Mesendoderm (in vitro differentiated cells): ENCODE results near the gene SLAMF7.

Source experiments
- DNase-seq: peaks from one replicate; pipeline ENCODE4 v3.0.0; 2013
- H2AK5ac ChIP-seq: 2 replicates; pipeline ENCODE4 v1.6.1; 2013; ENCODE audit warnings: low read length, inconsistent platforms
- H2BK120ac ChIP-seq: 2 replicates; pipeline ENCODE4 v1.6.1; 2013; ENCODE audit warnings: low read depth, mild to moderate bottlenecking, low read length, moderate library complexity, mixed read lengths
- H2BK15ac ChIP-seq: replicated peaks from 2 replicates; pipeline ENCODE4 v1.6.1; 2013; ENCODE audit warnings: low read depth, mild to moderate bottlenecking, moderate library complexity
- H2BK5ac ChIP-seq: 2 replicates; pipeline ENCODE4 v1.6.1; 2013; ENCODE audit warnings: low read length, inconsistent platforms
- H3K18ac ChIP-seq: 2 replicates; pipeline ENCODE4 v1.6.1; 2013; ENCODE audit warnings: mild to moderate bottlenecking, low read length, mixed read lengths
- H3K23ac ChIP-seq: one replicate; pipeline ENCODE4 v1.6.1; 2013; ENCODE audit warnings: low read length
- H3K27ac ChIP-seq: 2 replicates; pipeline ENCODE4 v1.5.1; 2013; ENCODE audit warnings: low read depth, mild to moderate bottlenecking, inconsistent platforms, low read length, moderate library complexity
- H3K27me3 ChIP-seq: 2 replicates; pipeline ENCODE4 v1.6.1; 2013; ENCODE audit warnings: low read length, control low read depth, mild to moderate bottlenecking, inconsistent platforms; ENCODE audit not compliant: insufficient read depth, poor library complexity
- H3K36me3 ChIP-seq: 2 replicates; pipeline ENCODE4 v1.6.1; 2013; ENCODE audit warnings: low read length, inconsistent platforms; ENCODE audit not compliant: control insufficient read depth, insufficient read depth
- H3K4ac ChIP-seq: one replicate; pipeline ENCODE4 v1.6.1; 2013; ENCODE audit warnings: low read depth, mild to moderate bottlenecking, low read length, moderate library complexity
- H3K4me1 ChIP-seq: 2 replicates; pipeline ENCODE4 v1.6.1; 2013; ENCODE audit warnings: low read depth, low read length, inconsistent platforms; ENCODE audit not compliant: control insufficient read depth
- H3K4me2 ChIP-seq: 2 replicates; pipeline ENCODE4 v1.6.1; 2013; ENCODE audit warnings: low read length
- H3K4me3 ChIP-seq: 2 replicates; pipeline ENCODE4 v1.5.1; 2013; ENCODE audit warnings: mild to moderate bottlenecking, low read length
- H3K56ac ChIP-seq: one replicate; pipeline ENCODE4 v1.6.1; 2013; ENCODE audit warnings: low read length
- H3K79me1 ChIP-seq: 2 replicates; pipeline ENCODE4 v1.6.1; 2013; ENCODE audit warnings: low read length, inconsistent platforms
- H3K79me2 ChIP-seq: 2 replicates; pipeline ENCODE4 v1.6.1; 2013; ENCODE audit warnings: mild to moderate bottlenecking, low read length; ENCODE audit not compliant: control insufficient read depth, insufficient read depth
- H3K9ac ChIP-seq: 2 replicates; pipeline ENCODE4 v1.6.1; 2013; ENCODE audit warnings: low read length, inconsistent platforms
- H4K5ac ChIP-seq: one replicate; pipeline ENCODE4 v1.6.1; 2013; ENCODE audit warnings: low read length
- H4K8ac ChIP-seq: one replicate; pipeline ENCODE4 v1.6.1; 2013; ENCODE audit warnings: low read depth, mild to moderate bottlenecking, control low read depth, low read length, moderate library complexity
- WGBS: extraction: QIAGEN DNeasy Blood & Tissue Kit; methylation state at CpG from one replicate; pipeline ENCODE4 v1.1.7; 2013; ENCODE audit warnings: low lambda C conversion rate, missing lambda C conversion rate; ENCODE audit not compliant: insufficient coverage; ENCODE audit errors: extremely low coverage; 5-methylcytosine and 5-hydroxymethylcytosine counted together

SLAMF7 gene

GRCh38 chr1:160722726-160723125 is 16.3 kb upstream of the SLAMF7 start:
- Histone ChIP-seq H3K4me2 (no peak overlapping the region), H3K4me3 (no peak overlapping the region), H3K79me1 (no peaks in the 10 kb centered on the region), H2BK120ac (no peak overlapping the region), H3K23ac (no peak overlapping the region), H3K4ac (no peak overlapping the region), H3K18ac (no peak overlapping the region), H3K4me1 (peaks cover 5% of the 10 kb centered on the region), H2AK5ac (no peak overlapping the region), H3K79me2 (no peaks in the 10 kb centered on the region), H4K8ac (no peak overlapping the region), H3K27ac (no peak overlapping the region), H2BK5ac (no peak overlapping the region), H3K27me3 (no peaks in the 10 kb centered on the region), H4K5ac (no peak overlapping the region), H2BK15ac (no peak overlapping the region), H3K56ac (no peak overlapping the region), H3K36me3 (no peaks in the 10 kb centered on the region), H3K9ac (no peak overlapping the region)
- no peak for DNase-seq
- WGBS: no CpG with 5 or more reads among the region's 10 CpGs

GRCh38 chr1:160723332-160723731 is 15.7 kb upstream of the SLAMF7 start:
- Histone ChIP-seq H3K4me2 (no peak overlapping the region), H3K18ac (peak overlapping the region; percentile 69), H3K9ac (no peak overlapping the region), H3K4me3 (no peak overlapping the region), H3K23ac (no peak overlapping the region), H3K56ac (no peak overlapping the region), H2BK15ac (peak overlapping the region; percentile 92), H3K4ac (no peak overlapping the region), H3K36me3 (no peaks in the 10 kb centered on the region), H4K8ac (no peak overlapping the region), H4K5ac (no peak overlapping the region), H2AK5ac (no peak overlapping the region), H3K27me3 (no peaks in the 10 kb centered on the region), H3K79me1 (no peaks in the 10 kb centered on the region), H2BK120ac (peak overlapping the region; percentile 32), H3K79me2 (no peaks in the 10 kb centered on the region), H2BK5ac (no peak overlapping the region), H3K4me1 (peaks cover 5% of the 10 kb centered on the region), H3K27ac (no peak overlapping the region)
- DNase-seq: no peak
- no CpG with 5 or more reads among the region's 2 CpGs for WGBS

GRCh38 chr1:160724465-160725242 is 14.4 kb upstream of the SLAMF7 start:
- Histone ChIP-seq H3K4me2 (no peak overlapping the region), H4K5ac (no peak overlapping the region), H3K56ac (peak overlapping the region; percentile 26), H4K8ac (no peak overlapping the region), H3K4ac (no peak overlapping the region), H3K4me3 (no peak overlapping the region), H3K27ac (no peak overlapping the region), H3K9ac (no peak overlapping the region), H3K23ac (no peak overlapping the region), H3K79me2 (no peaks in the 10 kb centered on the region), H2AK5ac (no peak overlapping the region), H3K79me1 (no peaks in the 10 kb centered on the region), H2BK15ac (no peak overlapping the region), H3K27me3 (no peaks in the 10 kb centered on the region), H2BK5ac (no peak overlapping the region), H3K36me3 (no peaks in the 10 kb centered on the region), H3K18ac (no peak overlapping the region), H2BK120ac (no peak overlapping the region), H3K4me1 (peaks cover 5% of the 10 kb centered on the region)
- peak; percentile 41 for DNase-seq
- no CpG with 5 or more reads among the region's 11 CpGs for WGBS

DNA sequence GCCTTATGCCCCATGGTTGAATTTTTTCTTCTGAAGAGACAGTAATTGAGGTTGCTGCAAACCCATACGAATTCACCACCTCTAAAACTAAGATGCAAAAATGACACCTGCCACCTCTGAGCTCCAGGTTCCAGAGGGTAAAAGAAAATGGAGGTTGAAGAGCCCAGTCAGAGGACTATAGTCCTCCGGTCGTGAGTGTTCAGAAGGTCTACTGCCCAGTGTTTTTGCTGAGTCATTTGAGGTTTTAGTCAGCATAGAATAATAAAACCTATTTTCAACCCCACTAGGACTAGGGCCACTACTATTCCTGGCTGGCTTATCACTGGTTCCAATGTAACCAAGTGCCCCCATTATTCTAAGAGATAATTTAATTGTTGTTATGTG is 12.9 kb upstream of the SLAMF7 start:
- H2BK15ac ChIP-seq: no peak overlapping the region
- H3K27me3 ChIP-seq: no peaks in the 10 kb centered on the region
- no peak overlapping the region for H3K4me3 ChIP-seq
- peak overlapping the region; percentile 85 for H3K18ac ChIP-seq
- H3K79me2 ChIP-seq: no peaks in the 10 kb centered on the region
- no peak for DNase-seq
- peaks cover 5% of the 10 kb centered on the region for H3K4me1 ChIP-seq
- no CpG with 5 or more reads among the region's 3 CpGs for WGBS
- peak overlapping the region; percentile 13 for H2BK5ac ChIP-seq
- no peak overlapping the region for H4K5ac ChIP-seq
- no peaks in the 10 kb centered on the region for H3K79me1 ChIP-seq
- H3K4me2 ChIP-seq: no peak overlapping the region
- no peak overlapping the region for H4K8ac ChIP-seq
- no peak overlapping the region for H3K23ac ChIP-seq
- H3K27ac ChIP-seq: peak overlapping the region; percentile 50
- peak overlapping the region; percentile 82 for H2BK120ac ChIP-seq
- H3K4ac ChIP-seq: peak overlapping the region; percentile 88
- H3K56ac ChIP-seq: peak overlapping the region; percentile 58
- H2AK5ac ChIP-seq: no peak overlapping the region
- H3K36me3 ChIP-seq: no peaks in the 10 kb centered on the region
- H3K9ac ChIP-seq: no peak overlapping the region

DNA sequence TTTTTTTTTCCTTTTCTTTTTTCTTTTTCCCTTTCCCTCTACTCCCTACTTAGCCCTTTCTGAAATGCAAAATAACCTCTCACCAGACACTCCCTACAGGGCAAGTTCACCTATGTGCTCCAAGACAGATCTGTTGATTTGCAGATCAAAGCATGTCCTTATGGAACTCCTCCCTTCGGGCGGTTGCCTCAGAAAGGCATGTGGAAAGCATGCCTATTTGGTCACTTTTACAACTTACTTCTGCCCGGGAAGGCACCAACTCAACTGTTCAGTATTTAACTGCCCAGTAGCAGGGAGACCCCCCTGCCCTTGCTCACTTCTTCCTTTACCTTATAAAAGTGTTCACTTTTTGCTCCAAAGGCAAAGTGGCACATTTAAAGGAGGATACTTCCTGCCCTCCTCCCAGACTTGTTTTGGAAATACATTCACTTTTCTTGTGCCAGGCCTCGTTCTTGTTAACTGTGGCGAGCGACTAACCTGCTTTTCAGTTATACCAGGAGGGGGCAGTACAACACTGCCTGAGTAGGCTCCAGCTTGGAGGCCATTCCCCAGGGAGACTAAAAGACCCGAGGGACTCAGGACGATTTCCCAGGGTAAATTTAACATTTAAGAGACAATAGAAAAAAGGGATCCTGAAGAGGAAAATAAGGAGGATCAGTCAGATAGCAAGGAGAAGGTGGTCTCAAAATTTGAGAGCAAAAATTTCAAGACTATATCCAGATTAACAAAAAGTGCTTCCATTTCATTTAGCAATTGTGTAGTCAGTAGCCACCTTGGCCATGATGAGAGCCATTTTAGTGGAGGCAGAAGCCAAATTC is 12.3 kb upstream of the SLAMF7 start:
- H3K4me2 ChIP-seq: no peak overlapping the region
- peak overlapping the region; percentile 18 for H3K4ac ChIP-seq
- peak overlapping the region; percentile 77 for H4K5ac ChIP-seq
- H2BK5ac ChIP-seq: peak overlapping the region; percentile 21
- H3K18ac ChIP-seq: no peak overlapping the region
- H3K9ac ChIP-seq: peak overlapping the region; percentile 28
- H3K27me3 ChIP-seq: no peaks in the 10 kb centered on the region
- H3K4me1 ChIP-seq: peaks cover 5% of the 10 kb centered on the region
- no peaks in the 10 kb centered on the region for H3K36me3 ChIP-seq
- H2AK5ac ChIP-seq: no peak overlapping the region
- WGBS: no CpG with 5 or more reads among the region's 8 CpGs
- H3K79me1 ChIP-seq: no peaks in the 10 kb centered on the region
- H3K56ac ChIP-seq: peak overlapping the region; percentile 42
- no peak overlapping the region for H3K4me3 ChIP-seq
- H2BK15ac ChIP-seq: no peak overlapping the region
- no peak overlapping the region for H3K23ac ChIP-seq
- DNase-seq: peak; percentile 97
- H3K79me2 ChIP-seq: no peaks in the 10 kb centered on the region
- peak overlapping the region; percentile 78 for H4K8ac ChIP-seq
- no peak overlapping the region for H2BK120ac ChIP-seq
- peak overlapping the region; percentile 57 for H3K27ac ChIP-seq
